HUES48 (cell line): ENCODE measurements around the gene UBE2L5.

ENCODE experiments used
- H3K27ac ChIP-seq: one replicate; pipeline ENCODE4 v1.7.0; 2013; ENCODE audit warnings: low read depth, low read length, inconsistent platforms
- H3K27me3 ChIP-seq: 2 replicates; pipeline ENCODE4 v1.6.1; 2013; ENCODE audit warnings: mild to moderate bottlenecking, low read length; ENCODE audit not compliant: control insufficient read depth, insufficient read depth
- H3K36me3 ChIP-seq: 2 replicates; pipeline ENCODE4 v1.6.1; 2013; ENCODE audit warnings: low read length; ENCODE audit not compliant: control insufficient read depth, insufficient read depth
- H3K4me1 ChIP-seq: 2 replicates; pipeline ENCODE4 v1.6.1; 2013; ENCODE audit warnings: mild to moderate bottlenecking, low read length; ENCODE audit not compliant: control insufficient read depth, insufficient read depth
- H3K4me3 ChIP-seq: 2 replicates; pipeline ENCODE4 v1.5.1; 2013; ENCODE audit warnings: mild to moderate bottlenecking, low read depth, low read length
- H3K9ac ChIP-seq: 2 replicates; pipeline ENCODE4 v1.6.1; 2013; ENCODE audit warnings: mild to moderate bottlenecking, low read depth, low read length, moderate library complexity
- H3K9me3 ChIP-seq: 2 replicates; pipeline ENCODE4 v1.6.1; 2013; ENCODE audit warnings: low read length; ENCODE audit not compliant: control insufficient read depth, insufficient read depth

The UBE2L5 gene

GRCh38 chr13:30406779-30407416 lies 15.4 kb upstream of the UBE2L5 start:
- H3K9ac ChIP-seq = no peak overlapping the region
- peaks cover 16% of the 10 kb centered on the region for H3K27me3 ChIP-seq
- no peak overlapping the region for H3K27ac ChIP-seq
- H3K4me1 ChIP-seq = peaks cover 14% of the 10 kb centered on the region; the same call in 1 of the 2 replicates
- H3K4me3 ChIP-seq = no peak overlapping the region
- no peaks in the 10 kb centered on the region for H3K9me3 ChIP-seq
- no peaks in the 10 kb centered on the region for H3K36me3 ChIP-seq

- H3K9ac ChIP-seq = peak overlapping the region; percentile 49
- H3K27me3 ChIP-seq = peaks cover 16% of the 10 kb centered on the region
- H3K36me3 ChIP-seq = no peaks in the 10 kb centered on the region
- peak overlapping the region; percentile 44 for H3K4me3 ChIP-seq
- no peak overlapping the region for H3K27ac ChIP-seq
- no peaks in the 10 kb centered on the region for H3K9me3 ChIP-seq
- H3K4me1 ChIP-seq = peaks cover 8% of the 10 kb centered on the region; the same call in 1 of the 2 replicates
Measured at GRCh38 chr13:30408319-30409101, 13.8 kb upstream of the UBE2L5 start.

GRCh38 chr13:30409886-30410704 lies 12.2 kb upstream of the UBE2L5 start:
- peaks cover 16% of the 10 kb centered on the region for H3K27me3 ChIP-seq

GRCh38 chr13:30410705-30411125 lies 11.6 kb upstream of the UBE2L5 start:
- H3K9ac ChIP-seq = no peak overlapping the region
- H3K4me1 ChIP-seq = peaks cover 8% of the 10 kb centered on the region; the same call in 1 of the 2 replicates
- H3K27ac ChIP-seq = no peak overlapping the region
- H3K9me3 ChIP-seq = no peaks in the 10 kb centered on the region
- peaks cover 16% of the 10 kb centered on the region for H3K27me3 ChIP-seq
- no peak overlapping the region for H3K4me3 ChIP-seq
- H3K36me3 ChIP-seq = no peaks in the 10 kb centered on the region

More at GRCh38 chr13:30409886-30410704, 12.2 kb upstream of the UBE2L5 start:
- no peaks in the 10 kb centered on the region for H3K9me3 ChIP-seq
- no peaks in the 10 kb centered on the region for H3K36me3 ChIP-seq
- H3K27ac ChIP-seq = no peak overlapping the region
- peaks cover 8% of the 10 kb centered on the region; the same call in 1 of the 2 replicates for H3K4me1 ChIP-seq
- H3K4me3 ChIP-seq = no peak overlapping the region
- H3K9ac ChIP-seq = no peak overlapping the region

- peaks cover 8% of the 10 kb centered on the region; the same call in 1 of the 2 replicates for H3K4me1 ChIP-seq
- no peak overlapping the region for H3K9ac ChIP-seq
- no peaks in the 10 kb centered on the region for H3K9me3 ChIP-seq
- no peak overlapping the region for H3K4me3 ChIP-seq
- peaks cover 16% of the 10 kb centered on the region for H3K27me3 ChIP-seq
- H3K27ac ChIP-seq = no peak overlapping the region
- H3K36me3 ChIP-seq = no peaks in the 10 kb centered on the region
Measured at GRCh38 chr13:30412346-30412745, 9.9 kb upstream of the UBE2L5 start.

GRCh38 chr13:30413842-30414241 lies 8.5 kb upstream of the UBE2L5 start:
- Histone ChIP-seq H3K4me3 (no peak overlapping the region), H3K36me3 (no peaks in the 10 kb centered on the region), H3K4me1 (peaks cover 5% of the 10 kb centered on the region; the same call in 1 of the 2 replicates), H3K9me3 (no peaks in the 10 kb centered on the region), H3K27me3 (peaks cover 13% of the 10 kb centered on the region), H3K9ac (no peak overlapping the region), H3K27ac (no peak overlapping the region)

- Histone ChIP-seq H3K36me3 (no peaks in the 10 kb centered on the region), H3K4me1 (peaks cover 2% of the 10 kb centered on the region; the same call in 1 of the 2 replicates), H3K9me3 (no peaks in the 10 kb centered on the region), H3K4me3 (no peak overlapping the region), H3K27ac (no peak overlapping the region), H3K9ac (no peak overlapping the region), H3K27me3 (peaks cover 7% of the 10 kb centered on the region)
Measured at GRCh38 chr13:30415430-30416030, 6.8 kb upstream of the UBE2L5 start.

GRCh38 chr13:30416471-30416870 lies 5.8 kb upstream of the UBE2L5 start:
- Histone ChIP-seq H3K36me3 (no peaks in the 10 kb centered on the region), H3K4me1 (peaks cover 9% of the 10 kb centered on the region), H3K9me3 (no peaks in the 10 kb centered on the region), H3K27ac (no peak overlapping the region), H3K27me3 (peaks cover 10% of the 10 kb centered on the region), H3K9ac (no peak overlapping the region), H3K4me3 (no peak overlapping the region)

- H3K4me1 ChIP-seq = peaks cover 9% of the 10 kb centered on the region
- no peak overlapping the region for H3K27ac ChIP-seq
Measured at GRCh38 chr13:30418075-30418716, 4.1 kb upstream of the UBE2L5 start.

More at GRCh38 chr13:30418075-30418716, 4.1 kb upstream of the UBE2L5 start:
- no peaks in the 10 kb centered on the region for H3K9me3 ChIP-seq
- no peak overlapping the region for H3K4me3 ChIP-seq
- H3K27me3 ChIP-seq = peaks cover 10% of the 10 kb centered on the region
- no peaks in the 10 kb centered on the region for H3K36me3 ChIP-seq
- no peak overlapping the region for H3K9ac ChIP-seq
